GM23338 (cell line): Measurements from ENCODE around the gene DCAF6. TPM values are rescaled to one million over a fixed set of nuclear protein-coding genes. Genes with fewer than 3 reads are reported as not detected.

Experiments used
- ATAC-seq: fragments of 200-7000 bp; cut with Tn5 transposase; 3 replicates; pipeline ENCODE4 v1.9.1; 2020
- DNase-seq: peaks from one replicate; pipeline ENCODE4 v3.0.0-alpha.2; 2015; ENCODE audit warnings: low spot score
- H2AFZ ChIP-seq: fragments of 200-600 bp; sonication (generic); 2 replicates; pipeline ENCODE4 v1.8.0; 2016; ENCODE audit warnings: antibody characterized with exemption, mild to moderate bottlenecking, moderate library complexity
- H3F3A ChIP-seq: fragments of 200-600 bp; sonication (generic); replicated peaks from 2 replicates; pipeline ENCODE4 v1.8.0; 2017; ENCODE audit warnings: antibody characterized with exemption, mixed run types, low read depth
- H3K27ac ChIP-seq: fragments of 200-600 bp; sonication (generic); 2 replicates; pipeline ENCODE4 v1.6.1; 2016; ENCODE audit warnings: low read depth
- H3K27me3 ChIP-seq: fragments of 200-600 bp; sonication (generic); 2 replicates; pipeline ENCODE4 v1.8.0; 2016; ENCODE audit warnings: mild to moderate bottlenecking, mixed run types, moderate library complexity; ENCODE audit not compliant: insufficient read depth
- H3K36me3 ChIP-seq: fragments of 200-600 bp; sonication (generic); 2 replicates; pipeline ENCODE4 v1.8.0; 2016; ENCODE audit warnings: mild to moderate bottlenecking; ENCODE audit not compliant: insufficient read depth
- H3K4me1 ChIP-seq: fragments of 200-600 bp; sonication (generic); 2 replicates; pipeline ENCODE4 v1.8.0; 2016; ENCODE audit warnings: mild to moderate bottlenecking, moderate library complexity; ENCODE audit not compliant: insufficient read depth
- H3K4me2 ChIP-seq: fragments of 200-600 bp; sonication (generic); 2 replicates; pipeline ENCODE4 v1.7.1; 2017; ENCODE audit warnings: mixed run types
- H3K4me3 ChIP-seq: fragments of 200-600 bp; sonication (generic); 2 replicates; pipeline ENCODE4 v1.6.1; 2016; ENCODE audit warnings: mixed run types
- H3K79me2 ChIP-seq: fragments of 200-600 bp; sonication (generic); replicated peaks from 2 replicates; pipeline ENCODE4 v1.8.0; 2017; ENCODE audit warnings: mild to moderate bottlenecking; ENCODE audit not compliant: insufficient read depth
- H3K9me2 ChIP-seq: fragments of 200-600 bp; sonication (generic); 2 replicates; pipeline ENCODE4 v1.8.0; 2017; ENCODE audit not compliant: insufficient read depth
- H4K20me1 ChIP-seq: fragments of 200-600 bp; sonication (generic); replicated peaks from 2 replicates; pipeline ENCODE4 v1.8.0; 2017; ENCODE audit warnings: mild to moderate bottlenecking; ENCODE audit not compliant: insufficient read depth
- H3K27ac Mint-ChIP-seq: 2 replicates; pipeline ENCODE4 v1.8.0; 2020; ENCODE audit warnings: inconsistent platforms, mild to moderate bottlenecking, moderate library complexity, mixed read lengths
- H3K27me3 Mint-ChIP-seq: 3 replicates; pipeline ENCODE4 v1.8.0; 2022; ENCODE audit warnings: low read depth, mild to moderate bottlenecking, moderate library complexity, mixed read lengths, inconsistent platforms; ENCODE audit not compliant: insufficient read depth, poor library complexity
- H3K36me3 Mint-ChIP-seq: 3 replicates; pipeline ENCODE4 v1.8.0; 2021; ENCODE audit warnings: low read depth, mild to moderate bottlenecking, inconsistent platforms, moderate library complexity, mixed read lengths
- H3K4me1 Mint-ChIP-seq: 3 replicates; pipeline ENCODE4 v1.8.0; 2020; ENCODE audit warnings: mild to moderate bottlenecking, inconsistent platforms, mixed read lengths
- H3K4me3 Mint-ChIP-seq: 3 replicates; pipeline ENCODE4 v1.8.0; 2021; ENCODE audit warnings: moderate library complexity, mild to moderate bottlenecking, inconsistent platforms, mixed read lengths
- H3K9me3 Mint-ChIP-seq: 3 replicates; pipeline ENCODE4 v1.8.0; 2020; ENCODE audit warnings: moderate library complexity, mild to moderate bottlenecking, inconsistent platforms, mixed read lengths
- CTCF ChIP-seq, 2 experiments: fragments of 200-600 bp in 1 of 2; sonication (generic) in 1 of 2; conservative IDR thresholded peaks; 2 replicates each; pipeline versions ENCODE4 v1.5.1 to v1.6.1; 2016 to 2017; ENCODE audit warnings: antibody characterized with exemption in 2 of 2, low read depth in 2 of 2, mild to moderate bottlenecking in 2 of 2, moderate library complexity in 1 of 2
- ETS1 ChIP-seq: IDR thresholded peaks from 2 replicates; pipeline ENCODE4 v1.6.1; 2016; ENCODE audit warnings: antibody characterized with exemption
- JUNB ChIP-seq: IDR thresholded peaks from one replicate; pipeline ENCODE4 v1.6.1; 2016; ENCODE audit warnings: antibody characterized with exemption; ENCODE audit not compliant: unreplicated experiment
- POLR2AphosphoS5 ChIP-seq: IDR thresholded peaks from 2 replicates; pipeline ENCODE4 v1.6.1; 2016; ENCODE audit warnings: antibody characterized with exemption, low read depth
- REST ChIP-seq: IDR thresholded peaks from one replicate; pipeline ENCODE4 v1.6.1; 2018; ENCODE audit warnings: antibody characterized with exemption; ENCODE audit not compliant: unreplicated experiment
- STAT1 ChIP-seq: IDR thresholded peaks from one replicate; pipeline ENCODE4 v1.6.1; 2016; ENCODE audit warnings: antibody characterized with exemption; ENCODE audit not compliant: unreplicated experiment
- ZNF114 ChIP-seq: fragments of 250-450 bp; sonication (Bioruptor Pico); IDR thresholded peaks from 2 replicates; pipeline ENCODE4 v1.5.0; 2020; ENCODE audit warnings: mild to moderate bottlenecking, moderate library complexity
- ZNF462 ChIP-seq: fragments of 250-450 bp; sonication (Bioruptor Pico); IDR thresholded peaks from 2 replicates; pipeline ENCODE4 v1.5.0; 2020; ENCODE audit warnings: mild to moderate bottlenecking, moderate library complexity
- polyA plus RNA-seq: library from polyadenylated mRNA; unstranded; fragments of >200 nt; fragmentation: Nextera tagmentation; extraction: Ambion mirVana; gene quantifications from 2 replicates; pipeline ENCODE4 v1.2.1, GENCODE V29; 2016
- total RNA-seq: library from RNA; depleted of rRNA; stranded (reverse); fragments of >200 nt; shearing (Covaris generic); gene quantifications from 2 replicates; pipeline ENCODE4 v1.2.3, GENCODE V29; 2014

The DCAF6 gene
- total and polyA plus RNA-seq, 2 experiments from 2014 or later = 18.6 to 27.3 TPM

- TF ChIP-seq CTCF (conservative IDR thresholded peaks at IDR 0.05; ENCODE audit: low read depth in 2 of 2) (peak in 1 of 2 experiments; percentile 35; a peak in 2 of 4 replicates), REST (no peak)
- H3F3A ChIP-seq = no peaks in the 10 kb centered on the region
- no peaks in the 10 kb centered on the region for H4K20me1 ChIP-seq
- peak overlapping the region; percentile 45; the same call in 1 of the 2 replicates for H3K27ac ChIP-seq
- no peak overlapping the region for H2AFZ ChIP-seq
- no peaks in the 10 kb centered on the region for H3K27me3 ChIP-seq
- peak; percentile 68 for ATAC-seq
- peaks cover 34% of the 10 kb centered on the region for H3K4me1 ChIP-seq
- no peak overlapping the region for H3K4me2 ChIP-seq
- H3K79me2 ChIP-seq = peaks cover 13% of the 10 kb centered on the region
- H3K9me3 Mint-ChIP-seq = no peaks in the 10 kb centered on the region
- no peaks in the 10 kb centered on the region for H3K36me3 Mint-ChIP-seq
- H3K4me3 Mint-ChIP-seq = no peak overlapping the region
- H3K27me3 Mint-ChIP-seq = no peaks in the 10 kb centered on the region
- H3K4me1 Mint-ChIP-seq = peaks cover 8% of the 10 kb centered on the region; the same call in 2 of the 3 replicates
- H3K9me2 ChIP-seq = no peaks in the 10 kb centered on the region
- peak; percentile 42 for DNase-seq
- H3K4me3 ChIP-seq = no peak overlapping the region
- no peaks in the 10 kb centered on the region for H3K36me3 ChIP-seq
- no peak overlapping the region for H3K27ac Mint-ChIP-seq
Measured at GRCh38 chr1:167926486-167926997, 9.9 kb upstream of the DCAF6 start.

GRCh38 chr1:167927046-167927754 lies 9.3 kb upstream of the DCAF6 start:
- peaks cover 18% of the 10 kb centered on the region for H3K79me2 ChIP-seq
- no peaks in the 10 kb centered on the region for H3K27me3 Mint-ChIP-seq
- H3K27ac Mint-ChIP-seq = no peak overlapping the region
- TF ChIP-seq POLR2AphosphoS5 (no peak), JUNB (no peak), STAT1 (no peak), ZNF114 (CRISPR knock-in tag) (no peak), ETS1 (no peak), ZNF462 (no peak)

More at GRCh38 chr1:167927046-167927754, 9.3 kb upstream of the DCAF6 start:
- peak overlapping the region; percentile 45; the same call in 1 of the 2 replicates for H3K27ac ChIP-seq
- no peak for DNase-seq
- no peak overlapping the region for H3K4me2 ChIP-seq
- Mint-ChIP-seq H3K4me1 (peaks cover 8% of the 10 kb centered on the region; the same call in 2 of the 3 replicates), H3K36me3 (no peaks in the 10 kb centered on the region), H3K9me3 (no peaks in the 10 kb centered on the region), H3K4me3 (no peak overlapping the region)
- H4K20me1 ChIP-seq = no peaks in the 10 kb centered on the region
- H3K36me3 ChIP-seq = no peaks in the 10 kb centered on the region
- H3F3A ChIP-seq = no peaks in the 10 kb centered on the region
- peaks cover 34% of the 10 kb centered on the region for H3K4me1 ChIP-seq
- no peak for ATAC-seq
- H3K9me2 ChIP-seq = no peaks in the 10 kb centered on the region
- no peak overlapping the region for H2AFZ ChIP-seq
- no peak overlapping the region for H3K4me3 ChIP-seq
- no peaks in the 10 kb centered on the region for H3K27me3 ChIP-seq
